Panc1 (cell line): ENCODE results near the gene DENND1B. TPM values are rescaled to one million over a fixed set of nuclear protein-coding genes. Genes with fewer than 3 reads are reported as not detected.

Experiments
- ATAC-seq: fragments of 200-7000 bp; cut with Tn5 transposase; 2 replicates; pipeline ENCODE4 v1.9.1; 2020; ENCODE audit warnings: mild to moderate bottlenecking, moderate library complexity
- BruUV-seq: library from RNA; stranded (reverse); fragments of 400-500 nt; replicated peaks from 2 replicates; lab custom pipeline; 2021; lab: Mats Ljungman, UMichigan
- CTCF ChIA-PET: fragments of 300-600 bp; sonication (Branson Sonifier 250); formaldehyde crosslinking; loops from one replicate; lab custom pipeline; 2022; ENCODE audit warnings: antibody characterized with exemption; lab: Charles Lee
- POLR2A ChIA-PET: fragments of 300-600 bp; sonication (Branson Sonifier 250); formaldehyde crosslinking; loops from one replicate; lab custom pipeline; 2022; ENCODE audit warnings: antibody characterized with exemption; lab: Charles Lee
- DNase-seq: peaks from one replicate; pipeline ENCODE4 v3.0.0-alpha.2; 2010; ENCODE audit warnings: low read depth, low spot score
- H3K27ac ChIP-seq: 2 replicates; pipeline ENCODE4 v1.5.1; 2011; ENCODE audit warnings: mild to moderate bottlenecking, low read length, inconsistent platforms
- H3K27me3 ChIP-seq: fragments of 200-500 bp; sonication (Bioruptor generic); 2 replicates; pipeline ENCODE4 v1.6.0; 2014; ENCODE audit warnings: low read length, inconsistent platforms; ENCODE audit not compliant: control insufficient read depth, insufficient read depth
- H3K36me3 ChIP-seq: fragments of 200-500 bp; sonication (Bioruptor generic); 2 replicates; pipeline ENCODE4 v1.5.1; 2014; ENCODE audit warnings: inconsistent platforms, mild to moderate bottlenecking, low read length, moderate library complexity; ENCODE audit not compliant: control insufficient read depth, insufficient read depth
- H3K4me1 ChIP-seq: 2 replicates; pipeline ENCODE4 v1.5.1; 2011; ENCODE audit warnings: inconsistent platforms, mild to moderate bottlenecking, low read length, moderate library complexity; ENCODE audit not compliant: control insufficient read depth, insufficient read depth
- H3K4me3 ChIP-seq, 2 experiments: 2 replicates each; pipeline ENCODE4 v1.5.1; 2011 to 2012; ENCODE audit warnings: low read depth in 2 of 2, low read length in 2 of 2, mild to moderate bottlenecking in 2 of 2, inconsistent platforms in 1 of 2, moderate library complexity in 1 of 2
- H3K9me3 ChIP-seq: fragments of 200-500 bp; sonication (Bioruptor generic); 2 replicates; pipeline ENCODE4 v1.5.1; 2014; ENCODE audit warnings: low read depth, mild to moderate bottlenecking, inconsistent platforms, low read length, moderate library complexity; ENCODE audit not compliant: control insufficient read depth, insufficient read depth
- CTCF ChIP-seq: fragments of 450-650 bp; IDR thresholded peaks from 2 replicates; pipeline ENCODE4 v1.5.1; 2017; ENCODE audit warnings: mild to moderate bottlenecking
- POLR2AphosphoS5 ChIP-seq: IDR thresholded peaks from 2 replicates; pipeline ENCODE4 v1.6.1; 2012; ENCODE audit warnings: mild to moderate bottlenecking, low read depth, low read length, moderate library complexity
- REST ChIP-seq, 2 experiments: IDR thresholded peaks; 2 replicates each; pipeline ENCODE4 v1.6.1; 2011 to 2012; ENCODE audit warnings: low read depth in 2 of 2, control low read depth in 1 of 2, low read length in 1 of 2, mild to moderate bottlenecking in 1 of 2, moderate library complexity in 1 of 2; ENCODE audit not compliant: insufficient read depth in 1 of 2
- SIN3A ChIP-seq: IDR thresholded peaks from 2 replicates; pipeline ENCODE4 v1.6.1; 2012; ENCODE audit warnings: low read depth, mild to moderate bottlenecking, low read length, moderate library complexity, borderline replicate concordance; ENCODE audit not compliant: insufficient read depth
- TCF7L2 ChIP-seq: IDR thresholded peaks from 2 replicates; pipeline ENCODE4 v1.6.1; 2011; ENCODE audit warnings: mild to moderate bottlenecking, low read depth, low read length, inconsistent platforms
- in situ Hi-C: cut with HindIII; loops from 2 replicates; pipeline ENCODE4 v1.10.0; 2016; ENCODE audit warnings: low sequenced_read_pairs, low pct_unique_long_range_greater_than_20kb
- intact Hi-C: fragments of 100-400 bp; cut with micrococcal nuclease; formaldehyde crosslinking; loops from one replicate; pipeline ENCODE4 v1.10.0; 2022; ENCODE audit not compliant: unreplicated experiment
- total RNA-seq: library from RNA; stranded (reverse); gene quantifications from one replicate; pipeline ENCODE4 v1.2.1, GENCODE V29; 2021; ENCODE audit not compliant: unreplicated experiment

Gene DENND1B
- total RNA-seq, 1 experiment from 2014 or later: 7.7 TPM

DNA sequence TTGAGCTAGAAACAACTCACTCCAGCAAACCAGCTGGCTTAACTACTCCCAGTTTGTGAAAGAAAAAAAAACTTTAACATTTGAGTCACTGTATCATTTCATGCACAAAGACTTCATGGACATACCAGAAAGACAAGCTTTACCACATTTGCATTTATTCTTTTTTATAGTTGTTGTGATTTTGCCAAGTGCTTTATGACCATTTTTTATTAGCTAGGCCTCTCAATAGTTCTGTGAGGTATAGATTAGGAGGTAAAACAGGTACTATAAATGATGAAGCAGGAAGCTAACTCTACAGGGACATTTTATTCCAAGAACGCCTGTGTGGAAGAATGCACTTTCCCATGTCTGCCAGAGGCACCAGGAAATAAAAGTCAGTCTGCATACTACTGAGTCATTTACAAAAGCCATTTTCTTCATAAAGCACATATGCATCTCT, 8.2 kb upstream of the DENND1B start:
- TF ChIP-seq SIN3A (no peak), REST (IDR thresholded peaks at IDR 0.05; ENCODE audit: insufficient read depth in 1 of 2, low read depth in 2 of 2, low read length in 1 of 2) (no peak), CTCF (no peak), POLR2AphosphoS5 (no peak), TCF7L2 (no peak)
- no peak overlapping the region for H3K27ac ChIP-seq
- in situ Hi-C loops (no loop called here), intact Hi-C loops (no loop called here)
- H3K27me3 ChIP-seq: no peaks in the 10 kb centered on the region
- H3K36me3 ChIP-seq: no peaks in the 10 kb centered on the region
- H3K9me3 ChIP-seq: no peaks in the 10 kb centered on the region
- ChIA-PET CTCF (no interaction called here), POLR2A (interaction anchor here (0.6 kb wide), 1 partner anchor 43 kb away, joined by 3 read pairs; no protein-coding TSS in a partner anchor)
- H3K4me3 ChIP-seq: no peak overlapping the region
- BruUV-seq: no TSS peak
- H3K4me1 ChIP-seq: no peaks in the 10 kb centered on the region
- ATAC-seq: no peak
- DNase-seq: no peak

GRCh38 chr1:197782722-197783360, 7.6 kb upstream of the DENND1B start:
- Histone ChIP-seq H3K9me3 (no peaks in the 10 kb centered on the region), H3K4me3 (no peak overlapping the region), H3K36me3 (no peaks in the 10 kb centered on the region), H3K4me1 (no peaks in the 10 kb centered on the region), H3K27me3 (no peaks in the 10 kb centered on the region), H3K27ac (no peak overlapping the region)
- ChIA-PET CTCF (no interaction called here), POLR2A (interaction anchor here (0.6 kb wide), 1 partner anchor 44 kb away, joined by 3 read pairs; no protein-coding TSS in a partner anchor)
- DNase-seq (no peak), ATAC-seq (no peak)
- no TSS peak for BruUV-seq
- in situ Hi-C loops (no loop called here), intact Hi-C loops (no loop called here)
- TF ChIP-seq SIN3A (no peak), REST (IDR thresholded peaks at IDR 0.05; ENCODE audit: insufficient read depth in 1 of 2, low read depth in 2 of 2, low read length in 1 of 2) (no peak), CTCF (no peak), POLR2AphosphoS5 (no peak), TCF7L2 (no peak)
